PC-9 (cell line): Measurements from ENCODE around the gene NR6A1.
"Not testable (repeated sequence)": the region's sequence is repeated elsewhere in the genome, so short reads cannot be mapped to it uniquely, and the experiment has no call there.

Experiments
- CTCF ChIP-seq: fragments of 200-600 bp; sonication (generic); conservative IDR thresholded peaks from 2 replicates; pipeline ENCODE4 v1.6.1; 2017; ENCODE audit warnings: mixed run types, antibody characterized with exemption, mild to moderate bottlenecking, moderate library complexity
- EZH2 ChIP-seq: fragments of 200-600 bp; sonication (generic); IDR thresholded peaks from 2 replicates; pipeline ENCODE4 v1.8.0; 2017; ENCODE audit warnings: antibody characterized with exemption, low read depth

- not testable (repeated sequence) for TF ChIP-seq CTCF, EZH2
Measured at GRCh38 chr9:124772877-124773276, 1.8 kb upstream of the NR6A1 start.
